ENCODE results near the gene DIPK1B.

Gene DIPK1B

GRCh38 chr9:136717399-136717798 is 5.0 kb downstream of the DIPK1B start:
- no peak for TF ChIP-seq CTCF (IDR thresholded peaks at IDR 0.05; ENCODE audit: low read length, missing control alignments)
- H3K4me3 ChIP-seq (replicated peaks; ENCODE audit: low read depth, low read length) = no peak overlapping the region
- no peak for DNase-seq (ENCODE audit: low read depth)

- no peak for TF ChIP-seq CTCF (IDR thresholded peaks at IDR 0.05; ENCODE audit: low read length, missing control alignments)
- H3K4me3 ChIP-seq (replicated peaks; ENCODE audit: low read depth, low read length) = no peak overlapping the region
Observed at GRCh38 chr9:136718345-136719194, 6.2 kb downstream of the DIPK1B start.

GRCh38 chr9:136719195-136719880 is 7.0 kb downstream of the DIPK1B start:
- DNase-seq (ENCODE audit: low read depth) = no peak
- no peak overlapping the region for H3K4me3 ChIP-seq (replicated peaks; ENCODE audit: low read depth, low read length)
- TF ChIP-seq CTCF (IDR thresholded peaks at IDR 0.05; ENCODE audit: low read length, missing control alignments) = no peak

More at GRCh38 chr9:136718345-136719194, 6.2 kb downstream of the DIPK1B start:
- DNase-seq (ENCODE audit: low read depth) = no peak

- no peak overlapping the region for H3K4me3 ChIP-seq (replicated peaks; ENCODE audit: low read depth, low read length)
- TF ChIP-seq CTCF (IDR thresholded peaks at IDR 0.05; ENCODE audit: low read length, missing control alignments) = no peak
- DNase-seq (ENCODE audit: low read depth) = peak; percentile 57
Observed at GRCh38 chr9:136720251-136720897, 8.0 kb downstream of the DIPK1B start.

- TF ChIP-seq CTCF (IDR thresholded peaks at IDR 0.05; ENCODE audit: low read length, missing control alignments) = no peak
Observed at GRCh38 chr9:136720898-136721338, 8.5 kb downstream of the DIPK1B start.

GRCh38 chr9:136721339-136722092 is 9.1 kb downstream of the DIPK1B start:
- no peak overlapping the region for H3K4me3 ChIP-seq (replicated peaks; ENCODE audit: low read depth, low read length)
- TF ChIP-seq CTCF (IDR thresholded peaks at IDR 0.05; ENCODE audit: low read length, missing control alignments) = no peak
- DNase-seq (ENCODE audit: low read depth) = peak; percentile 74

More at GRCh38 chr9:136720898-136721338, 8.5 kb downstream of the DIPK1B start:
- H3K4me3 ChIP-seq (replicated peaks; ENCODE audit: low read depth, low read length) = no peak overlapping the region
- DNase-seq (ENCODE audit: low read depth) = no peak

All from fibroblast of pulmonary artery (primary cell).